ENCODE results near the gene KLF6.
A peak's percentile ranks its signal among the peaks of the same experiment; 100 is the strongest.
"Not testable (repeated sequence)": the region's sequence is repeated elsewhere in the genome, so short reads cannot be mapped to it uniquely, and the experiment has no call there.

The KLF6 gene

DNA sequence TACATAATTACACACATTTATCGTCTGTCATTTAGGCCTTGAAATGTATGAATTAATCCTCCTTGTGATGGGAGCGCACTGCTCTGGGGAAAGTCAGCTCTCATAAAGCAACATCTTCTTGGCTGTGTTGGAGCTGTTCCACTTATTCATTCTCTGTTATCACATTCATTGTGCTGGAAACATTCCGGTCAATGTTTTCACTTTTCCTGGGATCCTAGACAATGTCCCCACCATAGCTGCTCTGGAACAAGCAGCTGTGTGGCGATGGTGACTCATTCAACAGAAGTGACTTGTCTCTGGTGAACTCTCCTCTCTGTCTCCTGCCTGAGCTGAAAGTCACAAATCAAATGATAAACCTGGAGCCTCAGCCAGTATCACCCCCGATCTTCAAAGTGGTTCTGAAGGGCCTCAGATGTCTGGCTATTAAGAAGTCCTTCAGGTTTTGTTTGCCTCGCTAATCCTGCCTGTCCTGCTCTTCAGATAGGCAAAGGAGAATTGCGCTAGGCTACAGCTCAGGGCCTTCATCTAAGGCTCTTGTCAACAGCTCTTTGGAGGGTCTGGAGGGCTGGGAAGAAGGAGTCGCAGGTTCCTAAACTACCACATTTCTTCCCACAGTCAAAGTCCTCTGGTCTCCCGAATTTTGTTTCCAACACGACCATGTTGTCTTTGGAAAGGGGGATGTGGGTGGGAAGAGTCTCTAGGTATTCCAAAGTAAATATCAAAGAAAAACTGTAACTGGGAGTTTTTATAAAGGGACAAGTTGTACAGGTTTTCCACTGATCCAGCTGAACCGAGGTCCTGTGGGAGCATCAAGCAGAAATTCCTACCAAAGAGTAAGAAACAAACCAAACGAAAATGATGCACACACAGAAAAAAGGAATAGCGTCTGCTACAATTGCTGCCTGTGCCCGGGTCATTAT is 29.3 kb downstream of the KLF6 start:
- no peak for DNase-seq

DNA sequence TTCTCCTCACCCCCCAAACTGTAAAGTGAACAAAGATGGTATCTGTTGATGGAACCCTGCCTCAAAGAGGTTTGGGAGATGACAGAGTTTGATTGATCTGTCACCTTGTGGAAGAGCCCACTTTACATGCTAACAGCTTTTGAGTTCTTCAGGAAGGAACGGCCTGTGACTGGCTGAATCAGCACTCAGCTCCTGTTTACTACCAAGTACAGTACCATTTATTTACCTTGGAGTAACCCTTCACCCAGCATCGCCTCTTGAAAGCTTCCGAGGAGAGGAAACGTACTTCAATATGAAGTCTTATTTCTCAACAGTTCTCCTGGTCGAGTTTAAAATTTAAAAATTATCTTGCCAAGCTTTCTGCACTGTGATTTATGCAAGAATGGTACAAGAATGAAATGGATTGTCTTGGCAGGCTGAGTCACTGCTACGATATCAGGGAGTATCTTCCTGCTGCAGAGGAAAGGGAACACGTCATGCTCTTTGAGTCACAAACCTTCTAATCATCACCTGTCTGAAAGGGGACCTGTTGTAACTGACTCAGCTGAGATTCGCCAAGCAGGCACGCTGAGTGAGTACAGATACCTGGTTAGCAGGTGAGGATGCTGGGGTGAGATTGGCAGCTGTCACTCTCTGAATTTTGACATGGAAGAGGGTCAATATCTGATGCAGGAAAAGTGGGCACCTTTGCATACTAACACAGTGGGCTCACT is 30.1 kb downstream of the KLF6 start:
- DNase-seq: peak in 1 of 2 donors; percentile 52

DNA sequence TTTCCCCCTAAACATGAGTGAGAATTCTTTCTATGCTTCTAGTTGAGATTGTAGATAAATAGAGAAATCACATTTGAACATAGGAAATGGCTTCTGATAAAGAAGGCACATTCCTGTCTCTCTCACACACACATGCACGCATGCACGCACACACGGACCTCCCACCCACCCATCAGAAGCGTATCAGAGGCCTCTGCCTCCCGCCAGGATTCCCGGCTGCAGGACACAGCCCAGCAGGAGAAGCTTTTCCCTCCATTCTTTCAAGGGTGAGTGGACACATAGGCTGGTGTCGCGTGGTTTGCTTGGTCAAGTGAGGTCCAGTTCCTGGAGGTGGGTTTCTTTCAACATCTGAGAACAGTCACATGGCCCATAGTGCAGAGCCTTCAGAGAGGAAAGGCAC is 34.2 kb downstream of the KLF6 start:
- peak in 1 of 2 donors; percentile 34 for DNase-seq

DNA sequence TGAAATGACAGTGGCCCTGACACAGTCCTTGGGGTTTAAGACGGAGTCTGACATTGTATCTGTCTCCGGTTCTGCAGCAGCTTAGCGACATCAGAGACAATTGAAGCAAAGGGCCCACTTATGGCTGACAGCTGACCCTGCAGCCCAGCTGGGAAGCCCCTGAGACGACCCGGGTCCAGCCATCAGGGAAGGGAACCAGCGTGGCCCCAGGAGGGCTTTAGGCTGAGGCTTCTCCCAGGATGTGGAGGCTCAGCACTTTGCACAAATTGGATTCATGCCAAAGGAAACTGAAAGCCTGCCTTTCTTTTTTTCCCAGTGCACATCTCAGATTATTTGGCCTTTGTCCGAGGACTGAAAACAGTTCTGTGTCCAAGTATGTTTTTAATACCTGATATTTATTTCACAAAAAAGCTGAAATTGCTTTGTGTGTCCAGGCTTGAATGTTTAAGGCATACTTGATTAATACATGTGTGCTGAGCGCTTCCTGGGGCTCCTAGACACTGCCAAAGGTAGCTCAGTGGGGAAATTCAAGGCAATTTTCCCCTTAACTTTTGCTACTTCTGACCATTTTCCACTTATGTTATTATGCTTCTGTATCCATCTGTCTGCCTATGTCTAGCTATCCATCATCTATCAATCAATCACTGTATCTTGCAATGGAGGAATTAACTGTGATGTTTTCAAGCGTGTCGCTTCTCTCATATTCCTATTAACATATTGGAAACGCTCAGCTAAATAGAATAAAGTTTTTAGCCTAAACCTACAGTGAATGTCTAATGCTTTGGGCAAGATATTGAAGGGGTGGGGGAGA is 34.8 kb downstream of the KLF6 start:
- peak in 1 of 2 donors; percentile 35 for DNase-seq

DNA sequence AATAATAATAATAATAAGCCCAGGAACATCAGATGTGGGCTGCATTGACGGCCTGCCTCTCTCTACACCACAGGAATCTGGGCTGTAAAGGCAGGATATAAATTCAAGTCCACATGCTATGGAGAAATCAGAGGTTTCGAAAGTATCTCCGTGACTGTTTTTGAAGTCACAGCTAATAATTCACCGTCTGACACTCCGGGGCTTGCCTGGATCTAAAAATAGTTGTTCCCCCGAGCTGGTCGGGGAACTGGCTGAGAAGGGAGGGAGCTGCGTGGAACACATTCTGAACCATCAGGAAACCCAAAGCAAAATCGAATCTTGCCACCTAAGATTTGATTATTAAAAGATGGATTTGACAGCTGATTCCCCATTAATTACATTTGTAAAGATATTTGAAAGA is 35.4 kb downstream of the KLF6 start:
- DNase-seq: peak; percentile 65 to 83

DNA sequence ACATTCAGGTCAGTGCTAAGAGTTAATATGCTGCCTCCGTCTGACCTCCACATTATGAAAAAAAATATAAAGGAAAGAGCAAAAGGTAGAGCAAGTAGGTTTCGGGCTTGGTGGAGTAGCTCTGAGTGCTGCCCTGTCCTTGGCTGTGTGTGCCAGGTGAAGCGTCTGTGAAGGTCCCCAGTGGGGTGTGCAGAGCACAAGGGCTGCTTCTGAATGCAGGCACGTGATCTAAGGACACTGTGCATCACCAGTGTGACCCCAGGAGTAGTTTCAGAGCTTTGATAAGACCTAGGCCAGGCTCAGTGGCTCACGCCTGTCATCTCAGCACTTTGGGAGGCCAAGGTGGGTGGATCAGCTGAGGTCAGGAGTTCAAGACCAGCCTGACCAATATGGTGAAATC is 36.0 kb downstream of the KLF6 start:
- no peak for DNase-seq

DNA sequence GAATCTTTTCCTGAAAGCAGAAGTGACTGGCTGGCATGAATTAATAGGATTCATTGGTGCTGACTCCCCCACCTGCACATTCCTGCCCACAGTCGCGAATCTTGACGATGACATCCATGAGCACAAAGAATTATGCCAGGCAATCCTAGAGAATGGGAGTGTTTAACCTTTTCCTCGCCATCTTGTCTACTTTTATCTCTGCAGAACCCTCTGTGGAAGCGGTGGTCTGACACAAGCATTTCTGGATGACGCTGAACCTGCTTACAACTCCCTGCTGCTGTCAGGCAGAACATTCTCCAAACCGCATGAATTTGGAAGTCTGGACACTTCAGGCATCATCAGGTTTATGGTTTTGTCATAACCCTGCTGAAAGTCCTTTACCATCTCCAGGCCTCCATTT is 36.5 kb downstream of the KLF6 start:
- DNase-seq: no peak

DNA sequence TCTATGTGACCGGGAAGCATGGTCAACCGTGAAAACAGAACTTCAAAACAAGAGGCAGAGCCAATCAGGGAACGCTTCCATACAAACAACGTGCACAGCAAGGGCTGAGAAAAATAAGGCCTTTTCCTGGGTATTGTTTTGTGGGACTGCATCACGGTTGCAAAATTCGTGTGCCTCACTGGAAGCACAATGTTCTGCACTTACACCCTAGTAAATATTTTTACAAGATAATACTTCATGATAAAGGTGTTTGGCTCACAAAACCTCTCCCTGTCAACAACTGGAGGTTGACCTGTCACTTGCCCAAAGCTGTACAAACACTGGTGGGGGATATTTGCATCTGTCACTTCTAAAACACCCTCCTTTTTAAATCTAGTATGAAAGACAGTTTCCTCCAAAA is 37.0 kb downstream of the KLF6 start:
- no peak for DNase-seq

DNA sequence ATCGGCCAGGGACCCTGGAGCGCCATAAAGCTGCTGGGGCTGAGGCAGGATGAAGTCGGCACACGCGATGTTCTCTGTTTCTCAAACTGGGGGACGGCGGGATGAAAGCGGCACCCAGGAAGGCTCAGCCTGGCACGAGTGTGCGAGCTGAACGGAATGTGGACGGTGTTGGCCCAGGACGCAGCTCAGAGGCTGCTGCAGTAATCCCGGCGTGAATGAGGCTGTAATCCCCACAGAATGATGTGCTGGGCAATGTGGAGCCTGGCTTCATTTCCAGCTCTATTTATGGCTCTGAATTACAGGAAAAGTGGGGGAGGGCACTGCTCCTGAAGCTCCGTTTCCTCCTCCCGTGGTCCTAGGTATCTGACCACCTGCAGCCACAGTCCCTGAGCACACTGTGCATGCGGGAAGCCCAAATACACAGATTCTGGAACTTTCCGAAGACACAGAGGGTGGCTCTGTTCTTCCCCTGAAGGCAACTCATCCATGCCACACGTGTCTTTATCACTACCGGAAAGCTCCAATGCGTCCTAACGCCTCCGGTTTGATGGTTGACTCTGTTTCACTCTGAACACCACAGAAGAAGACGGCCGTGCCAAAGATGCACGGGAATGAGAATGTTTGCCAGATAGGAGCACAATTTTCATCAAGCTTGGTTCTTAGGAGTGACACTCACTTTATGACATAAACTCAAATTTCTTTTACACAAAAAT is 37.6 kb downstream of the KLF6 start:
- DNase-seq: no peak

DNA sequence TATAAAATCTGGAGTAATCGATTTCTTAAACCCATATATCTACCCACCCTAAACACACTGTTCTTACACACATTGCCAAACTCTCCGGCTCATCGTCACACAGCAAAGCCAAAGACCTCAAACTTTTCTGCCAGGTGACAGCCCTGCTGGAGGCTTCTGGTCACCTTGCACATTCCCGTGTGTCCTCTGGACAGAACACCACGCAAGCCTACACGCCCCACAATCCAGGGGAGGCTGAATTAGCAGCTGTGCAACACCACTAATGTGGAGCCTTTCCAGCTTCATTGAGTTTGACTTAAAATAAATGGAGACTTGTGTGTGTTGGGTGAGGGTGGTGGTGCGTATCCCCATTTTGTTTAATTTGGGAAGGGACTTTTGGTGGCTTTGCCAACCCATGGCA is 38.4 kb downstream of the KLF6 start:
- DNase-seq: no peak

DNA sequence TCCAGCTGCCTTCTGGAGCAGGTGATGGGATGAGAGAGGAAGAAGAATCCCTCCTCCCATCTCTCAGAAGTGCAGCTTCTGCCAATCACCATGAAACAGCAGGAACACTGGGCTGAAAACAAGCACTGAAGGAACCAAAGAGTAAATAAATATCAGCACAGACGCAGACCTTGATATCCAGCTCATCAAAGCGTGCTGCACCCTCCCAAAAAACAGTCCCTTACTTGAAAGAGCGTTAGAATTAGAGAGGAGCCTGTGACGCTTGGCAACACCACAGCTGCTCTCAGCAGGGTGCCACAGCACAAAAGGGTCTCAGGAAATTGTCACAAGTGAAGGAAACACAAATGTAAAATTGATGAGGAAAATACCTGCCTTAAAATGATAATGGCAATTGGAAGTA is 39.5 kb downstream of the KLF6 start:
- DNase-seq: no peak

DNA sequence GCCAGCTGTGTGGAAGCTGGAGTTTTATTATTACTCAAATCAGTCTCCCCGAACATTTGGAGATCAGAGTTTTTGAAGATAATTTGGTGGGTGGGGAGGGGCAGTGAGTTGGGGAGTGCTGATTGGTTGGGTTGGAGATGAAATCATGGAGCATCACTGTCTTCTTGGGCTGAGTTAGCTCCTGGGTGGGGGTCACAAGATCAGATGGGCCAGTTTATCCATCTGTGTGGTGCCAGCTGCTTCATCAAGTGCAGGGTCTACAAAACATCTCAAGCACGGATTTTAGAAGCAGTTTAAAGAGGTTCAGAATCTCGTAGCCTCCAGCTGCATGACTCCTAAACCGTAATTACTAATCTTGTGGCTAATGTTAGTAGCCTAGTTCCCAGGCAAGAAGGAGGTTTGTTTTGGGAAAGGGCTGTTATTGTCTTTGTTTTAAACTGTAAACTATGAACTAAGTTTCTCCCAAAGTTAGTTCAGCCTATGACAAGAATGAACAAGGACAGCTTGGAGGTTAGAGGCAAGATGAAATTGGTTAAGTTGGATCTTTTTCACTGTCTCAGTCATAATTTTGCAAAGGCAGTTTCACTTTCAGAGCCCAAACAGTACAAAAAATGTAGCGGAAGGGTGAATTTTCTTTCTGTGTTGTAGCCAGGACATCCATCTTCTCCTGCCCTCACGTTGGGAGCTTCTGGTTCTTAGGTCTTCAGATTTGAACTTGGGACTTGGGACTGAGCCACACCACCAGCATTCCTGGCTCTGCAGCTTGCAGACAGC is 43.1 kb downstream of the KLF6 start:
- DNase-seq: no peak

DNA sequence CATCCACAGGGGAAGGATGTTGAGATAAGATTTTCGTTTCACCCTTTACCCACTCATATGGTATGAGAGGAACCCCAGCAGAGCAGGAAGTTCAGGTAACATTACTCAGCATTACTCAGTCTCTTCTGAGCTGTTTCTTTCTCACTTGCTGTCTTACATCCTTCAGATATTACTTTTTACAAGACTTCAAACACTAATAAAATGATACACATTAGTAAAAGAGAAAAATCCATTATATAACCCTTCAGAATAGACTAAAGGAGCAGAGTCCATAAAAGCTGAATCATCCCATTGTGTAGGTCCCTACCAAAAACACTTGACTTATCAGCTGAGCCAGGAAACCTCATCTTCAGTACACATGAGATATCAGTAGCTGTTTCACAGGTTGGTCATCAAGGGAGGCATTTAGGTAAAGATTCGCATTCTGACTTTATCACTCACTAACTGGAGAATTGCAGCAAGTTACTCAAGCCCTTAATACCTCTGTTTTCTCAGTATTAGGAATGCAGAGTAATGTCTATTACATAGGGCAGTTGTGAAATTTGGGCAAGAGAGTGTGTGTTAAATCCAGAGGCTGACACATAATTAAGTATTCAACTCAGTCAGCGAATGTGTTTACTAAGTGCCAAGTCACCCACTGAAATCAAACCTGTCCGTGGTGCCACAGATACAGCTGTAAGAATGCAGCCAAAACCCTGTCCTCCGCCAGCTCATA is 44.7 kb downstream of the KLF6 start:
- DNase-seq: peak; percentile 67 to 81

DNA sequence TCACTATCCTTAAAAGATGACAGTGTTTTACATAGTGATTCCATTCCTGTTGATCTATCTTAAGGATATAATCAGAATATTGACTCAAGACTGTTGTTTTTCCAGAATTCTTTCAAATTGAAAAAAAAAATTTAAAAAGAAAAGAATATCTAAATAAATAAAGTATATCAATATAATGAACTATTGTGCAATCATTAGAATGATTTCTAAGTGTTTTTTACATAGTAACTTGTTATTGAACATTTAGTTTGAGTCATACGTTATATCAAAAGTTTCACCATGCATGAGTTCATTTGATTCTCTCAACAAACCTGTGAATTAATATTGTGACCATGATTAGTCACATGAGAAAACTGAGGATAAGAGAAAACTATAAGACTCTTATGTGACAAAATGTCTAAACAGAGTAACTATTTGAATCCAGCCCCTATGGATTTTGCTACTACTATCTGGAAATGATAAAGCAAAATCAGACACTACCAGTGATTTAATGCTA is 46.1 kb downstream of the KLF6 start:
- DNase-seq: no peak

DNA sequence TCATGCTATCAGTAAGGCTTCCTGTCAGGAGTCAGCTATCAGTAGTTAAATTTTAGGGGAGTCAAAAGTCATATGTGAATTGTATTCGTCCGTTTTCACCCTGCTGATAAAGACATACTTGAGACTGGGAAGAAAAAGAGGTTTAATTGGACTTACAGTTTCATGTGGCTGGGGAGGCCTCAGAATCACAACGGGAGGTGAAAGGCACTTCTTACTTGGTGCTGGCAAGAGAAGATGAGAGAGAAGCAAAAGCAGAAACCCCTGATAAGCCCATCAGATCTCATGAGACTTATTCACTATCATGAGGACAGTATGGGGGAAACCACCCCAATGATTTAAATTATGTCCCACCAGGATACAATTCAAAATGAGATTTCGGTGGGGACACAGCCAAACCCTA is 47.1 kb downstream of the KLF6 start:
- DNase-seq: no peak

DNA sequence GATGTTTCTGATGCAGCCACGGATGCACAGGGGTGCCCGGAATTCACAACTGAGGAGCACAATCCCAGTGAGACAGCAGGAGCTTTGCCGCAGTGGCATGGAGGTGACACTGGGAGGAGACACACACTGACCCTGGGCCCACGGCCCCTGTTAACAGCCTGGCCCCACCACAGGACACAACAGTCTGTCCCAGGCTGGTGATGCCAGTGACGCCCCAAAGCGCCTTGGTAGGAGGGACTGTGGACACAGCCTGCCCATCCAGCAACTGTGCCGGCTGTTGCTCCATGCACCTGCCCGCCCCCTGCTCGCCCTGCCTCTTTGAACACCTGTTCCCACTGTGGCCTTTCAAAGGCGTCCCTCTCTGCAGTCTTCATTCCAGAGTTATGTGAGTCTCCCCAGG is 49.8 kb downstream of the KLF6 start:
- no peak for DNase-seq

DNA sequence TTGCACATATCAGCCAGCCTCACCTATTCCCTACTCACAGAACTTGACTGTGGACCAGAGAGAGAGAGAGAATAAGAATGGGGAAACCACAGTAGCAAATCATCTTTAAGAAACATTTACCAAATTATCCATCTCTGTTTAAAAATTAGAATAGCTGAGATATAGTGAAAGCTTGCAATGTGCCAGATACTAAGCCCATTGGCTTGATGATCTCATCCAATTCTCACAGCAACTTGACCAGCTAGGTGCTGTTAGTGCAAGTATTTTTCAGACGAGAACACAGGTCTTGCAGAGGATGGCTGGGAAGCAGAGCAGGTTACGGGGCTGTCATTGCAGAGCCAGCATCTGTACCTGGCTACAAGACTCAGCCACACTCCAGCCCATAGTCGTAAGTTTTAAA is 50.9 kb downstream of the KLF6 start:
- no peak for DNase-seq

DNA sequence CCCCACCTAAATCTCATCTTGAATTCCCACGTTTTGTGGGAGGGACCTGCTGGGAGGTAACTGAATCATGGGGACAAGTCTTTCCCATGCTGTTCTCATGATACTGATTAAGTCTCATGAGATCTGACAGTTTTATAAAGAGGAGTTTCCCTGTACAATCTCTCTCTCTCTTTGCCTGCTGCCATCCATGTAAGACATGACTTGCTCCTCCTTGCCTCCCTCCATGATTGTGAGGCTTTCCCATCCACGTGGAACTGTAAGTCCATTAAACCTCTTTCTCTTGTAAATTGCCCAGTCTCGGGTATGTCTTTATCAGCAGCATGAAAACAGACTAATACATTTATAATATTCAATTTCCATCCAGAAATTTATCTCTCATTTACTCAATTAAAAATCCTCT is 52.8 kb downstream of the KLF6 start:
- not testable (repeated sequence) for DNase-seq

DNA sequence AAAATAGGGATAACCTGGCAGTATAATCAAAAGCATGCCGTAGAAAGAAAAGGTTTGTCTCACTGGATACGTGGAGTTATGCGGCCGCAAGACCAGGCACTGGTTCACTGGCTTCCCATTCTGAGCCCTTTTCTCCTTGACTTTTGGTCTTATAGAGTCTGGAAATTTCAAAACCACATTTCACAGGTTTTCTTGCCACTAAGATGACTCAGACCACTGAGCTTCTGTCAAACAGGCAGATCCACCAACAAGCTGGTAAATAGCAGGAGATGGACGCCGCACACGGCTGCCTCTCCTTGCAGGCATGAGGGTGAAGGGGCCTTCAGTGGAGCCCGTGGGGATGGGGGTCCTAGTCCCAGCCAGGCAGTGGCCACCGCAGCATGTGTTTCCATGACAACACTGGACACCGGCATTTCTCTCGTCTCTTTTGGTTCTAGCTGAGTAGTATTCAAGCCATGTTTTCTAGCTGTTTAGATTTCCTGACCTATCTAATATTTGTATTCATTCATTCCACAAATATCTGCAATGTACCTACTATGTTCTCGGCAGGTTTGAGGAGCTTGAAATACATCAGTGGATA is 55.5 kb downstream of the KLF6 start:
- DNase-seq: peak; percentile 41

DNA sequence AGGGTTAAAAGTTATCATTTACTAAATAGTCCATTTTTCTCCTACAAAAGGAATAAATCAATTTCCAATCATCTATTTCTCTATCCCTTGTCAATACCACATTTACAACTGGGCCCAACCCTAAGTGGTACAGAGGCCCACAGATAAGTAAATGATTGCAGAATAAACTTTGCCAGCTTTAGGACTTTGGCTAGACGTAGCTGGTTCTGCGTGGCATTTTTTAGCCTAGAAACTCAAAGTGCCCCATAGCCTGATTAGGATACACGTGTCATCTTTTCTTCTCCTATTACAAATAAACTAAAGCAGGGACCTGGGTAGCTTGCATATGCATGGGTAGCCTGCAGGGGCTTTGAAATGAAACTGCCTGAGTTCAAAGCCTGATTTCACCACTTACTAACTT is 56.4 kb downstream of the KLF6 start:
- DNase-seq: no peak
